Left lung (tissue), 10 donors: ENCODE measurements around the gene CAMK1. TPM values are rescaled to one million over a fixed set of nuclear protein-coding genes. Genes with fewer than 3 reads are reported as not detected.

Experiments used
- ATAC-seq: fragments of 200-7000 bp; cut with Tn5 transposase; one replicate; pipeline ENCODE4 v1.9.1; 2020; ENCODE audit warnings: moderate library complexity
- DNase-seq, 4 donors: peaks; one replicate each; pipeline ENCODE4 v3.0.0-alpha.2; 2013 to 2020
- H3K27ac ChIP-seq, 2 donors: fragments of 200-600 bp; sonication (generic) in 1 of 2; one replicate each; pipeline versions ENCODE4 v1.5.0 to v1.8.0; 2020 to 2021
- H3K27me3 ChIP-seq, 2 donors: fragments of 200-600 bp; sonication (generic) in 1 of 2; one replicate each; pipeline versions ENCODE4 v1.5.0 to v1.8.0; 2020 to 2021
- H3K36me3 ChIP-seq, 2 donors: fragments of 200-600 bp; sonication (generic) in 1 of 2; one replicate each; pipeline versions ENCODE4 v1.5.0 to v1.8.0; 2020 to 2021
- H3K4me1 ChIP-seq, 2 donors: fragments of 200-600 bp; one replicate each; pipeline ENCODE4 v1.8.0; 2021
- H3K4me3 ChIP-seq, 2 donors: fragments of 200-600 bp; sonication (generic) in 1 of 2; one replicate each; pipeline versions ENCODE4 v1.5.0 to v1.8.0; 2020 to 2021; ENCODE audit warnings: mild to moderate bottlenecking in 1 of 2
- H3K9me3 ChIP-seq, 2 donors: fragments of 200-600 bp; sonication (generic) in 1 of 2; one replicate each; pipeline versions ENCODE4 v1.5.0 to v1.8.0; 2020 to 2021
- intact Hi-C, 2 donors: fragments of 100-400 bp; cut with DNase I; formaldehyde crosslinking; loops; one replicate each; pipeline versions ENCODE4 v1.11.2 to v1.14.2; 2022
- polyA plus RNA-seq, 6 donors: library from polyadenylated mRNA; unstranded; fragments of 120-200 nt; gene quantifications; one replicate each; pipeline ENCODE4 v1.2.1, GENCODE V29; 2013; ENCODE audit not compliant: insufficient read length in 6 of 6
- total RNA-seq, 2 donors: library from RNA; stranded (reverse); fragmentation: NEBNext Ultra II Directional; extraction: Animal tissue kit (Norgen Biotek cat#: 25700); gene quantifications; one replicate each; pipeline ENCODE4 v1.2.1, GENCODE V29; 2021
- TF ChIP-seq, protein P1 (sequence below), 2 donors: fragments of 200-600 bp; sonication (generic) in 1 of 2; IDR thresholded peaks; one replicate each; pipeline versions ENCODE4 v1.5.0 to v1.8.0; 2021; ENCODE audit warnings: antibody characterized with exemption in 2 of 2
- donor health status: DM: no; HTN: yes; CAD: no.
- donor health status: DM: no; HTN: no; CAD: no.

The CAMK1 gene
- total and polyA plus RNA-seq, 8 donors: 18.4 to 37.5 (median 23.6) TPM

GRCh38 chr3:9715136-9715535 is 54.6 kb downstream of the CAMK1 start:
- TF ChIP-seq, protein P1, sequence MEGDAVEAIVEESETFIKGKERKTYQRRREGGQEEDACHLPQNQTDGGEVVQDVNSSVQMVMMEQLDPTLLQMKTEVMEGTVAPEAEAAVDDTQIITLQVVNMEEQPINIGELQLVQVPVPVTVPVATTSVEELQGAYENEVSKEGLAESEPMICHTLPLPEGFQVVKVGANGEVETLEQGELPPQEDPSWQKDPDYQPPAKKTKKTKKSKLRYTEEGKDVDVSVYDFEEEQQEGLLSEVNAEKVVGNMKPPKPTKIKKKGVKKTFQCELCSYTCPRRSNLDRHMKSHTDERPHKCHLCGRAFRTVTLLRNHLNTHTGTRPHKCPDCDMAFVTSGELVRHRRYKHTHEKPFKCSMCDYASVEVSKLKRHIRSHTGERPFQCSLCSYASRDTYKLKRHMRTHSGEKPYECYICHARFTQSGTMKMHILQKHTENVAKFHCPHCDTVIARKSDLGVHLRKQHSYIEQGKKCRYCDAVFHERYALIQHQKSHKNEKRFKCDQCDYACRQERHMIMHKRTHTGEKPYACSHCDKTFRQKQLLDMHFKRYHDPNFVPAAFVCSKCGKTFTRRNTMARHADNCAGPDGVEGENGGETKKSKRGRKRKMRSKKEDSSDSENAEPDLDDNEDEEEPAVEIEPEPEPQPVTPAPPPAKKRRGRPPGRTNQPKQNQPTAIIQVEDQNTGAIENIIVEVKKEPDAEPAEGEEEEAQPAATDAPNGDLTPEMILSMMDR (IDR thresholded peaks at IDR 0.05): no peak
- H3K27me3 ChIP-seq: no peaks in the 10 kb centered on the region
- no peaks in the 10 kb centered on the region for H3K9me3 ChIP-seq
- ATAC-seq: peak; percentile 35
- no peaks in the 10 kb centered on the region for H3K36me3 ChIP-seq
- intact Hi-C loops: no loop called here
- H3K4me3 ChIP-seq: no peak overlapping the region
- H3K27ac ChIP-seq: peak overlapping the region in 1 of 2 donors; percentile 58
- H3K4me1 ChIP-seq: peaks cover 0 to 16% of the 10 kb centered on the region in 2 donors
- DNase-seq: no peak

GRCh38 chr3:9713142-9713541 is 56.6 kb downstream of the CAMK1 start:
- TF ChIP-seq, protein P1 (IDR thresholded peaks at IDR 0.05): no peak
- Histone ChIP-seq H3K27me3 (no peaks in the 10 kb centered on the region), H3K4me1 (peaks cover 0 to 16% of the 10 kb centered on the region in 2 donors), H3K27ac (no peak overlapping the region), H3K36me3 (no peaks in the 10 kb centered on the region), H3K9me3 (no peaks in the 10 kb centered on the region), H3K4me3 (no peak overlapping the region)
- no peak for ATAC-seq
- DNase-seq: no peak
- intact Hi-C loops: no loop called here

- intact Hi-C loops: no loop called here
Observed at GRCh38 chr3:9712415-9712814, 57.3 kb downstream of the CAMK1 start.

GRCh38 chr3:9710174-9710739 is 59.5 kb downstream of the CAMK1 start:
- intact Hi-C loops: no loop called here
- DNase-seq: no peak
- H3K27me3 ChIP-seq: peaks cover 0 to 5% of the 10 kb centered on the region in 2 donors
- H3K36me3 ChIP-seq: no peaks in the 10 kb centered on the region
- no peak overlapping the region for H3K4me3 ChIP-seq
- H3K27ac ChIP-seq: no peak overlapping the region
- H3K4me1 ChIP-seq: peaks cover 0 to 4% of the 10 kb centered on the region in 2 donors
- no peak for ATAC-seq
- TF ChIP-seq, protein P1 (IDR thresholded peaks at IDR 0.05): no peak
- H3K9me3 ChIP-seq: no peaks in the 10 kb centered on the region

More at GRCh38 chr3:9712415-9712814, 57.3 kb downstream of the CAMK1 start:
- no peak for ATAC-seq
- Histone ChIP-seq H3K4me3 (no peak overlapping the region), H3K9me3 (no peaks in the 10 kb centered on the region), H3K27me3 (no peaks in the 10 kb centered on the region), H3K27ac (no peak overlapping the region), H3K36me3 (no peaks in the 10 kb centered on the region), H3K4me1 (peaks cover 0 to 16% of the 10 kb centered on the region in 2 donors)
- TF ChIP-seq, protein P1 (IDR thresholded peaks at IDR 0.05): no peak
- no peak for DNase-seq

Other genes with a start within 250 kb of the CAMK1 start
- gene LHFPL4, start 216.1 kb downstream of the CAMK1 start, total RNA-seq: not detected
- under 1 TPM; 0.06 to 0.13 (median 0.09) TPM for gene LHFPL4, start 216.1 kb downstream of the CAMK1 start, polyA plus RNA-seq
- 10 to 100 TPM; 35.0 to 49.6 TPM for gene MTMR14, start 120.4 kb downstream of the CAMK1 start, total RNA-seq
- gene MTMR14, start 120.4 kb downstream of the CAMK1 start, polyA plus RNA-seq: 10 to 100 TPM; 29.8 to 34.7 (median 32.9) TPM
- under 1 TPM in 1 of 2 donors, not detected in 1; 0.21 TPM for gene CPNE9, start 66.1 kb downstream of the CAMK1 start, total RNA-seq
- under 1 TPM in 5 of 6 donors, not detected in 1; 0.15 to 0.40 (median 0.27) TPM for gene CPNE9, start 66.1 kb downstream of the CAMK1 start, polyA plus RNA-seq
- 10 to 100 TPM; 15.2 to 22.3 TPM for gene BRPF1, start 38.2 kb downstream of the CAMK1 start, total RNA-seq
- 10 to 100 TPM; 17.7 to 24.1 (median 21.9) TPM for gene BRPF1, start 38.2 kb downstream of the CAMK1 start, polyA plus RNA-seq
- gene OGG1, start 20.0 kb downstream of the CAMK1 start, total RNA-seq: 10 to 100 TPM; 19.9 to 29.4 TPM
- gene OGG1, start 20.0 kb downstream of the CAMK1 start, polyA plus RNA-seq: 10 to 100 TPM; 66.1 to 73.1 (median 69.5) TPM
- 10 to 100 TPM; 50.0 to 59.2 TPM for gene TADA3, start 22.5 kb upstream of the CAMK1 start, total RNA-seq
- 10 to 100 TPM; 65.7 to 91.7 (median 79.8) TPM for gene TADA3, start 22.5 kb upstream of the CAMK1 start, polyA plus RNA-seq
- 100 to 1,000 TPM; 148 to 193 TPM for gene ARPC4, start 23.1 kb upstream of the CAMK1 start, total RNA-seq
- gene ARPC4, start 23.1 kb upstream of the CAMK1 start, polyA plus RNA-seq: 100 to 1,000 TPM in 5 of 6 donors, 10 to 100 TPM in 1; 87.7 to 112 (median 108) TPM
- gene TTLL3, start 40.3 kb upstream of the CAMK1 start, total RNA-seq: 10 to 100 TPM; 30.5 to 33.9 TPM
- gene TTLL3, start 40.3 kb upstream of the CAMK1 start, polyA plus RNA-seq: 100 to 1,000 TPM in 2 of 6 donors, 10 to 100 TPM in 4; 71.1 to 103 (median 94.4) TPM
- 10 to 100 TPM; 29.6 to 35.3 TPM for gene RPUSD3, start 74.1 kb upstream of the CAMK1 start, total RNA-seq
- 10 to 100 TPM; 31.3 to 43.1 (median 37.6) TPM for gene RPUSD3, start 74.1 kb upstream of the CAMK1 start, polyA plus RNA-seq
- gene CIDEC, start 110.3 kb upstream of the CAMK1 start, total RNA-seq: not detected
- under 1 TPM in 4 of 6 donors, not detected in 2; 0.18 to 0.68 (median 0.27) TPM for gene CIDEC, start 110.3 kb upstream of the CAMK1 start, polyA plus RNA-seq
- 10 to 100 TPM; 25.1 to 31.8 TPM for gene JAGN1, start 120.7 kb upstream of the CAMK1 start, total RNA-seq
- gene JAGN1, start 120.7 kb upstream of the CAMK1 start, polyA plus RNA-seq: 10 to 100 TPM; 33.0 to 38.5 (median 36.0) TPM
- 10 to 100 TPM; 14.4 to 22.5 TPM for gene IL17RE, start 132.9 kb upstream of the CAMK1 start, total RNA-seq
- gene IL17RE, start 132.9 kb upstream of the CAMK1 start, polyA plus RNA-seq: 100 to 1,000 TPM in 2 of 6 donors, 10 to 100 TPM in 4; 76.3 to 108 (median 83.1) TPM
- 10 to 100 TPM; 20.4 to 26.2 TPM for gene IL17RC, start 147.2 kb upstream of the CAMK1 start, total RNA-seq
- gene IL17RC, start 147.2 kb upstream of the CAMK1 start, polyA plus RNA-seq: 10 to 100 TPM; 42.3 to 54.4 (median 51.2) TPM
- gene CRELD1, start 163.9 kb upstream of the CAMK1 start, total RNA-seq: 10 to 100 TPM; 29.9 to 56.8 TPM
- gene CRELD1, start 163.9 kb upstream of the CAMK1 start, polyA plus RNA-seq: 10 to 100 TPM; 40.4 to 81.2 (median 68.8) TPM
- gene PRRT3, start 182.5 kb upstream of the CAMK1 start, total RNA-seq: 1 to 10 TPM; 1.8 to 2.5 TPM
- gene PRRT3, start 182.5 kb upstream of the CAMK1 start, polyA plus RNA-seq: 1 to 10 TPM; 3.2 to 4.6 (median 4.3) TPM
- gene EMC3, start 216.9 kb upstream of the CAMK1 start, total RNA-seq: 10 to 100 TPM; 84.0 to 85.2 TPM
- 10 to 100 TPM; 50.8 to 75.2 (median 65.7) TPM for gene EMC3, start 216.9 kb upstream of the CAMK1 start, polyA plus RNA-seq